H1 (cell line): ENCODE measurements around the gene TMEM125. TPM values are rescaled to one million over a fixed set of nuclear protein-coding genes. Genes with fewer than 3 reads are reported as not detected.

Experiments used
- polyA plus RNA-seq, 7 experiments: library from polyadenylated mRNA; depleted of rRNA in 3 of 7; stranded (reverse) in 5 of 7; unstranded in 2 of 7; fragments of >200 nt in 5 of 7; fragments of 200-250 nt in 2 of 7; gene quantifications; 1 replicate in 5 of 7; 2 replicates in 1 of 7; 4 replicates in 1 of 7; pipeline versions ENCODE4 v1.2.1 to v1.2.3, GENCODE V29; 2011 to 2013; ENCODE audit warnings: missing spikeins in 2 of 7, mixed read lengths in 2 of 7
- total RNA-seq: library from RNA; stranded (reverse); fragmentation: NEBNext Ultra II Directional; extraction: Animal tissue kit (Norgen Biotek cat#: 25700); gene quantifications from 2 replicates; pipeline ENCODE4 v1.2.1, GENCODE V29; 2021
- TF ChIP-seq, protein P1 (sequence below): fragments of 300-600 bp; sonication (generic); IDR thresholded peaks from 2 replicates; pipeline ENCODE4 v1.7.1; 2012; ENCODE audit warnings: low read length, moderate library complexity, mild to moderate bottlenecking, inconsistent platforms; ENCODE audit not compliant: insufficient replicate concordance

Gene TMEM125
- total and polyA plus RNA-seq, 2 of the 8 experiments (the other 6 are each of a cell fraction or from before 2014, with no cell fraction given): 26.5 to 46.7 TPM

GRCh38 chr1:43267818-43268425 lies 1.9 kb upstream of the TMEM125 start (continued):
- TF ChIP-seq, protein P1, sequence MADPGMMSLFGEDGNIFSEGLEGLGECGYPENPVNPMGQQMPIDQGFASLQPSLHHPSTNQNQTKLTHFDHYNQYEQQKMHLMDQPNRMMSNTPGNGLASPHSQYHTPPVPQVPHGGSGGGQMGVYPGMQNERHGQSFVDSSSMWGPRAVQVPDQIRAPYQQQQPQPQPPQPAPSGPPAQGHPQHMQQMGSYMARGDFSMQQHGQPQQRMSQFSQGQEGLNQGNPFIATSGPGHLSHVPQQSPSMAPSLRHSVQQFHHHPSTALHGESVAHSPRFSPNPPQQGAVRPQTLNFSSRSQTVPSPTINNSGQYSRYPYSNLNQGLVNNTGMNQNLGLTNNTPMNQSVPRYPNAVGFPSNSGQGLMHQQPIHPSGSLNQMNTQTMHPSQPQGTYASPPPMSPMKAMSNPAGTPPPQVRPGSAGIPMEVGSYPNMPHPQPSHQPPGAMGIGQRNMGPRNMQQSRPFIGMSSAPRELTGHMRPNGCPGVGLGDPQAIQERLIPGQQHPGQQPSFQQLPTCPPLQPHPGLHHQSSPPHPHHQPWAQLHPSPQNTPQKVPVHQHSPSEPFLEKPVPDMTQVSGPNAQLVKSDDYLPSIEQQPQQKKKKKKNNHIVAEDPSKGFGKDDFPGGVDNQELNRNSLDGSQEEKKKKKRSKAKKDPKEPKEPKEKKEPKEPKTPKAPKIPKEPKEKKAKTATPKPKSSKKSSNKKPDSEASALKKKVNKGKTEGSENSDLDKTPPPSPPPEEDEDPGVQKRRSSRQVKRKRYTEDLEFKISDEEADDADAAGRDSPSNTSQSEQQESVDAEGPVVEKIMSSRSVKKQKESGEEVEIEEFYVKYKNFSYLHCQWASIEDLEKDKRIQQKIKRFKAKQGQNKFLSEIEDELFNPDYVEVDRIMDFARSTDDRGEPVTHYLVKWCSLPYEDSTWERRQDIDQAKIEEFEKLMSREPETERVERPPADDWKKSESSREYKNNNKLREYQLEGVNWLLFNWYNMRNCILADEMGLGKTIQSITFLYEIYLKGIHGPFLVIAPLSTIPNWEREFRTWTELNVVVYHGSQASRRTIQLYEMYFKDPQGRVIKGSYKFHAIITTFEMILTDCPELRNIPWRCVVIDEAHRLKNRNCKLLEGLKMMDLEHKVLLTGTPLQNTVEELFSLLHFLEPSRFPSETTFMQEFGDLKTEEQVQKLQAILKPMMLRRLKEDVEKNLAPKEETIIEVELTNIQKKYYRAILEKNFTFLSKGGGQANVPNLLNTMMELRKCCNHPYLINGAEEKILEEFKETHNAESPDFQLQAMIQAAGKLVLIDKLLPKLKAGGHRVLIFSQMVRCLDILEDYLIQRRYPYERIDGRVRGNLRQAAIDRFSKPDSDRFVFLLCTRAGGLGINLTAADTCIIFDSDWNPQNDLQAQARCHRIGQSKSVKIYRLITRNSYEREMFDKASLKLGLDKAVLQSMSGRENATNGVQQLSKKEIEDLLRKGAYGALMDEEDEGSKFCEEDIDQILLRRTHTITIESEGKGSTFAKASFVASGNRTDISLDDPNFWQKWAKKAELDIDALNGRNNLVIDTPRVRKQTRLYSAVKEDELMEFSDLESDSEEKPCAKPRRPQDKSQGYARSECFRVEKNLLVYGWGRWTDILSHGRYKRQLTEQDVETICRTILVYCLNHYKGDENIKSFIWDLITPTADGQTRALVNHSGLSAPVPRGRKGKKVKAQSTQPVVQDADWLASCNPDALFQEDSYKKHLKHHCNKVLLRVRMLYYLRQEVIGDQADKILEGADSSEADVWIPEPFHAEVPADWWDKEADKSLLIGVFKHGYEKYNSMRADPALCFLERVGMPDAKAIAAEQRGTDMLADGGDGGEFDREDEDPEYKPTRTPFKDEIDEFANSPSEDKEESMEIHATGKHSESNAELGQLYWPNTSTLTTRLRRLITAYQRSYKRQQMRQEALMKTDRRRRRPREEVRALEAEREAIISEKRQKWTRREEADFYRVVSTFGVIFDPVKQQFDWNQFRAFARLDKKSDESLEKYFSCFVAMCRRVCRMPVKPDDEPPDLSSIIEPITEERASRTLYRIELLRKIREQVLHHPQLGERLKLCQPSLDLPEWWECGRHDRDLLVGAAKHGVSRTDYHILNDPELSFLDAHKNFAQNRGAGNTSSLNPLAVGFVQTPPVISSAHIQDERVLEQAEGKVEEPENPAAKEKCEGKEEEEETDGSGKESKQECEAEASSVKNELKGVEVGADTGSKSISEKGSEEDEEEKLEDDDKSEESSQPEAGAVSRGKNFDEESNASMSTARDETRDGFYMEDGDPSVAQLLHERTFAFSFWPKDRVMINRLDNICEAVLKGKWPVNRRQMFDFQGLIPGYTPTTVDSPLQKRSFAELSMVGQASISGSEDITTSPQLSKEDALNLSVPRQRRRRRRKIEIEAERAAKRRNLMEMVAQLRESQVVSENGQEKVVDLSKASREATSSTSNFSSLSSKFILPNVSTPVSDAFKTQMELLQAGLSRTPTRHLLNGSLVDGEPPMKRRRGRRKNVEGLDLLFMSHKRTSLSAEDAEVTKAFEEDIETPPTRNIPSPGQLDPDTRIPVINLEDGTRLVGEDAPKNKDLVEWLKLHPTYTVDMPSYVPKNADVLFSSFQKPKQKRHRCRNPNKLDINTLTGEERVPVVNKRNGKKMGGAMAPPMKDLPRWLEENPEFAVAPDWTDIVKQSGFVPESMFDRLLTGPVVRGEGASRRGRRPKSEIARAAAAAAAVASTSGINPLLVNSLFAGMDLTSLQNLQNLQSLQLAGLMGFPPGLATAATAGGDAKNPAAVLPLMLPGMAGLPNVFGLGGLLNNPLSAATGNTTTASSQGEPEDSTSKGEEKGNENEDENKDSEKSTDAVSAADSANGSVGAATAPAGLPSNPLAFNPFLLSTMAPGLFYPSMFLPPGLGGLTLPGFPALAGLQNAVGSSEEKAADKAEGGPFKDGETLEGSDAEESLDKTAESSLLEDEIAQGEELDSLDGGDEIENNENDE: no peak
